ENCODE data around the gene PSMB7.

DNA sequence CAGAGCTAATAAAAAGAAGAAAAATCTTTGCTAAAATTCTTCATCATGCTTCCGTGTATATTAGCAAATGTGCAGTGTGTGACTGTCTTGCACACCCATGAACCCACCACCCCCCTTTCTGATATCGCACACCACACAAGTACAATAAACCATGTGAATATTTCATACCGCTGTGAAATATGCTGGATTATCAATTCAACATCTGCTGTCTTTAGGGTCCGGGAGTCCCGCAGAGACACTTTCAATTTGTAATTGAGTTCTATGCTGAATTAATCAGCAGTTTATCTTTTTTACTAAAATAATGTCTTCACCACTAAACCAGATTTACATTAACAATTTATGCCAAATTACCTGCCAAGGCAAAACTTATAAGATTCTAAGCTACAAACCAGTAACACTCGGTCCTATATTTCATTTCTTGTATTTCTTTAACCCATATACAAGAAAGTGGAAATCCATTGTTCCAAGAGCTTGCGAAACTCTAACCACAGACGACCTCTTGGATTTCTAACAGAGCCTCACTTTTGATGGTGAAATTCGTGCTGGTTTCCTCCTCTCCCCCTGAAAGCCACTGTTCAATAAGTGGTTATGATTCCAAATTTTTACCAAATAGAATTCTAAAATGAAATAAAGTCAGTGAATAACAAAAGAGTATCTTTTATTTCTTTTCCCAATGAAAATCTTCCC, 44.2 kb downstream of the PSMB7 start:
- TF ChIP-seq, protein P1, sequence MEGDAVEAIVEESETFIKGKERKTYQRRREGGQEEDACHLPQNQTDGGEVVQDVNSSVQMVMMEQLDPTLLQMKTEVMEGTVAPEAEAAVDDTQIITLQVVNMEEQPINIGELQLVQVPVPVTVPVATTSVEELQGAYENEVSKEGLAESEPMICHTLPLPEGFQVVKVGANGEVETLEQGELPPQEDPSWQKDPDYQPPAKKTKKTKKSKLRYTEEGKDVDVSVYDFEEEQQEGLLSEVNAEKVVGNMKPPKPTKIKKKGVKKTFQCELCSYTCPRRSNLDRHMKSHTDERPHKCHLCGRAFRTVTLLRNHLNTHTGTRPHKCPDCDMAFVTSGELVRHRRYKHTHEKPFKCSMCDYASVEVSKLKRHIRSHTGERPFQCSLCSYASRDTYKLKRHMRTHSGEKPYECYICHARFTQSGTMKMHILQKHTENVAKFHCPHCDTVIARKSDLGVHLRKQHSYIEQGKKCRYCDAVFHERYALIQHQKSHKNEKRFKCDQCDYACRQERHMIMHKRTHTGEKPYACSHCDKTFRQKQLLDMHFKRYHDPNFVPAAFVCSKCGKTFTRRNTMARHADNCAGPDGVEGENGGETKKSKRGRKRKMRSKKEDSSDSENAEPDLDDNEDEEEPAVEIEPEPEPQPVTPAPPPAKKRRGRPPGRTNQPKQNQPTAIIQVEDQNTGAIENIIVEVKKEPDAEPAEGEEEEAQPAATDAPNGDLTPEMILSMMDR (IDR thresholded peaks at IDR 0.05): no peak
- TF ChIP-seq EZH2 (IDR thresholded peaks at IDR 0.05; ENCODE audit: borderline replicate concordance, insufficient read depth, low read depth, low read length, poor library complexity, severe bottlenecking): no peak

Data from B cell (primary cell).